Stimulated activated CD4-positive, alpha-beta T cell treated with anti-CD3 and anti-CD28 coated beads, TNF-alpha, amount 100 ng/mL, for 24 hours (primary cell): Measurements from ENCODE around the gene ETV4.

ENCODE experiments used
- DNase-seq, 3 experiments: peaks; one replicate each; pipeline ENCODE4 v3.0.0-alpha.2; 2020; ENCODE audit warnings: low read depth in 3 of 3

The ETV4 gene

GRCh38 chr17:43573579-43574321 is 27.6 kb upstream of the ETV4 start:
- DNase-seq = no peak

- DNase-seq = no peak
Observed at GRCh38 chr17:43572368-43572980, 26.3 kb upstream of the ETV4 start.

DNA sequence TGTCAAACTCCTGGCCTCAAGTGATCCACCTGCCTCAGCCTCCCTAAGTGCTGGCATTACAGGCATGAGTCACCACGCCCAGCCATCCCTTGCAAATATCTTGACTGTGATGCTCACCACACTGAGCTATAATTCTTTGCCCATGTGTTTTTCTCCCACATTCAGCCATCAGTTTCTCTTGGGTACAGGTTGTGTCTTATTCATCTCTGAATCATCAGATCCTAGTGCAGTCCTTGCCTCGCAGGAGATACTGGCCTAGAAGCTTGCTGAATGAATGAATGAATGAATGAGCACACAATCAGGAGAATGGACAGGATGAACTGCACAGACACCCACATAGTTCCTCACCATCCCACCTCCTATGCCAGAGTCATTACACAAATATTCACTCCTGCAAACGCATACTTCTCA is 24.4 kb upstream of the ETV4 start:
- DNase-seq = no peak

- no peak for DNase-seq
Observed at GRCh38 chr17:43568506-43569082, 22.5 kb upstream of the ETV4 start.

DNA sequence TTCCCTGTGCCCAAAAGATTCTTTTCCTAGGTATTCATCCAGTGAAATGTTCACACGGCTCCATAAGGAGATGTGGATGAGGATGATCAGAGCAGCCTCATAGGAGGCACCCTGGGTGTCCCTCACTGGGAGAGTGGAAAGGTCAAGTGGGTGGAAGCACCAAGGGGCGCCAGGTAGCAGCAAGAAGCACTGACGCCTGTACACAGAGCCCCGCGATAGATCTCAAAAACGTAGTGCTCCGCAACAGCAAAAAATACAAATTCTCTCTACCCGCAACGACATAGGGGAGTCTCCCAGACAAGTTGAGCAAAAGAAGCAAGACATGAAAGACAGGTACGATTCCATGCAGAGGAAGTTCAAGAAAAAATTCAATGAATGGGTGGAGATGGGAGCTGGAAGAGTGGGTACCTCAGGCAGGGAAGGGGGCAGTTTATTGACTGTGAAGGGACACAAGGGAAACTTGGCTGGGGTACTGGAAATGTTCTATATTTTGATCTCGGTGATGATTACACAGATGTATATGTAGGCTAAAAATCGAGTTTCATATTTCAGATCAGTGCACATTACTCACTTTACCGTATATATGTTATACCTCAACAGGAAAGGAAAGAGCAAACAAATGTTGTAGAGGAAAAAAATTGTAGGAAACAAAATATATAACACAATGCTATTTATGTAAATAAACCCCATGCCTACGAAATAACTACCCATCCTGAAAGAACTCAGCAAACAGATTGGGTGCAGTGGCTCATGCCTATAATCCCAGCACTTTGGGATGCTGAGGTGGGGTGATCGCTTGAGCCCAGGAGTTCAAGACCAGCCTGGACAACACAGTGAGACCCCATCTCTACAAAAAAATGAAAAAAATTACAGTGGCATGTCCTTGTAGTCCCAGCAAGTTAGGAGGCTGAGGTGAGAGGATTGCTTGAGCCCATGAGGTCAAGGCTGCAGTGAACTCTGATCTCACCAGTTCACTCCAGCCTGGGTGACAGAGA is 17.8 kb upstream of the ETV4 start:
- no peak for DNase-seq

DNA sequence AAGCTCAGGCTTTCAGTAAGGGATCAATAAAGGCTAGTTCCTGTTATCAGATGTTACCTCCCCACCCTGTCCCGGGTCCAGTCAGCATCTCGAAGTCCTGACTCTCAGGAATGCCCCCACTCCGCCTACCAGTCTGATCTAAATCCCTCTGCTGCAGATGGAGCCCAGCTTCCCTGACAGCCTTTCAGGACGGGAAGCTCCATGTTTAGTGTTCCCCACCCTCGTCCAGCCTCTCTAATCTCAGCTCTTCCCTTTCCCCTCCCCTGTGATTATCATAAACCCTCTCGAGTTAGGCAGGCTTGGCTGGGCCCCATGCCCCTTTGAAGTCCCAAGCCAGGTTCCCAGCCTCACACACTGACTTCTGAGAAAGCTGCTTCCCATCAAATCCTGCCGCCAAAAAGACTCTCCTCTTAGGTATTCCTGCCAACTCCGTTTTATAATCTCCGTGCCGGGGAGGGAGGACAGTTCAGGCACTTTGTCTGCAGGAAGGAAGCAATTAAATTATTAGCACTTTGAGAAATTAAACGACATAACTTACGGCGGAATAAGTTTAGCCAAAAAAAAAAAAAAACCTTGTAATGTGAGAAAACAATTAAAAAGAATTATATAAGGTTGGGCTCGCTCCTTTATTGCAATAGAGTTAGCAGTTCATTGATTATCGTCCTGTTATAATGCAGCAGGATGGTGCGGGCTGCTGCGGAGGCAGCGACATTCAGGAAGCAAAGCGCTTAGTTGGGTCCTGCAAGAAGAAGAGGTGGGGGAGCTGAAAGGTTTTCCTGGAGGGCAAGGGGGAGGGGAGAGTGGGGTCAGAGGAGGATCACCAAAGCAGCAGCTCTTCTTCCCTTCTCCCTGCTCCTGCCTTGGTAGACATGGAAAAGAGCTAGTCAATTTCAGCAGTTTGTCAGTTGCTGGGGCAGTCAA is 16.8 kb upstream of the ETV4 start:
- DNase-seq = no peak

GRCh38 chr17:43560461-43561427 is 14.6 kb upstream of the ETV4 start:
- DNase-seq = no peak

DNA sequence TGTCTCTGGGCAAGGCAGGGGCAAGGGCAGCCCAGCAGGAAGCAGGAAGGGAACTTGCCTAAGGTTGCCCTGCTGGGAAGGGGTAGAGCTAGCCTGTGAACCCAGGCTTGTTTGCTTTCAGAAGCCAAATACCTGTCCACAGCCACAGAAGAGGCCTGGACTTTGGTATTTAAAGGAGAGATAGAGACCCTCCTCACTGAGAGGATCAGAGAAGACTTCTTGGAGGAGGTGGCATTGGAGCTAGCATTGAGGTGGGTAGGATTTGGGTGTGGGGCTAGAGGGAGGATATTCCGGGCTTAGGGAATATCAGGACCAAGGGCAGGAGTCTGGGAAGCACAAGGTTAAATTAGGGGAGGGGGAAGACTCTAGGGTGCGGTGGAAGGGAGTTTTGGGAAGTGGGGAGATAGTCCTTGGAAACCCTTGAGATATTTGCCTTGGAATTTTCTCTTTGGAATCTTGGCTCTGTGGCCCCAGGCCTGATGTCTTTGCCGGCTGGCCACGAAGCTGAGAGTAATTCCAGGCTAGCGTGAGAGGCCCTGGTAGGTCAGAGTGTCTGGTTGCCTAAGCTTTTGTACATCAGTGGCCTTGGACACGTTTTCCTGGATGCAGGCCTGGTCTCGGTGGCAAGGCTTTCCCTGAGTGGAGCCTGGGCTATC is 13.1 kb upstream of the ETV4 start:
- DNase-seq = no peak

DNA sequence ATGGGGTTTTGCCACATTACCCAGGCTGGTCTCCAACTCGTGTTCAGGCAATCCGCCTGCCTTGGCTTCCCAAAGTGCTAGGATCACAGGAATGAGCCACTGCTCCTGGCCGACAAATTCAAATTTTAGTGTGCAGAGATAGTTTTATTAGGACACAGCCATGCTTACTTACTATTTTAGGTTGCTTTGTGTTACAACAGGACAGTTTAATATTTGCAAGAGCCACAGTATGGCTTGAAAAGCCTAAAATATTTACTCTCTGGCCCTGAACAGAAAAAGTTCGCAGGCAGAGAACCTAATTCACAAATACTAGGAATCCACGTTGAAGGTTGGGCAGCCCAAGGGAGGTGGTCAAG is 12.6 kb upstream of the ETV4 start:
- DNase-seq = no peak

DNA sequence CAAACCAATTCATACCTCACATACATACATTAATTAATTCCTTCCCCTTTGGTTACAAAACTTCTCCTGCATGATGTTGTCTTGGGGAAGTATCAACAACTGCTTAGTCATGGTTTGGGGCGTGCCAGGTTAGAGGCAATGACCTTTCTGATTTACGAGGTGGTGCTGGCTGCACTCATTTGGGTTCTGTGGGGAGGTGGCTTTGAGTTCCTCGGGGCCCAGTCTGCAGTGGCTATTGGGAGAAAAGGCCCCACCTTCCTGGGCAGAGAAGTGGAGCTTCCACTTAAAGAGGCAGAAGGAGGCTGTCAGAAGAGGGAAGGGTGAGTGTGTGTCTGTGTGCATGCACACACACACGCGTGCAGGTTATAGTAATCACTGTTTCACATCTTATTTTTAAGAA is 10.2 kb upstream of the ETV4 start:
- no peak for DNase-seq

- no peak for DNase-seq
Observed at GRCh38 chr17:43554857-43555256, 8.7 kb upstream of the ETV4 start.

DNA sequence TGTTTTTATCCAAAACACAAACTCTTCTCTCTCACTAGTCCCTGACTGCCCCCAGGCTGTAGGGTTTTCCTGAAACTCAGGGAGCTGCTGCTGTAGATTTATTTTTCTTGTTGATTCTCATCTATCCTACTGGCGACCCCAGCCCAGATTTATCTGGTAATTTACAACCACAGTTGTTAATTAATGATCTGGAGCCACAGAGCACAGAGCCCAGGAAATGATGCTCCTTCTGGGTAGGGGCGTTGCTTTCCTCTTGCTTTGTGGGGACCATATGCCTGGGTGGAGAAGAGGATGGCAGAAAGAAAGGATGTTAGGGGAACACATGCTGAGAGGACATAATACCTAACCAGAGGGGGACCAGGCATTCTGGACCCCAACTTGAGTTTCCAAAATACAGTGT is 7.4 kb upstream of the ETV4 start:
- DNase-seq = no peak

DNA sequence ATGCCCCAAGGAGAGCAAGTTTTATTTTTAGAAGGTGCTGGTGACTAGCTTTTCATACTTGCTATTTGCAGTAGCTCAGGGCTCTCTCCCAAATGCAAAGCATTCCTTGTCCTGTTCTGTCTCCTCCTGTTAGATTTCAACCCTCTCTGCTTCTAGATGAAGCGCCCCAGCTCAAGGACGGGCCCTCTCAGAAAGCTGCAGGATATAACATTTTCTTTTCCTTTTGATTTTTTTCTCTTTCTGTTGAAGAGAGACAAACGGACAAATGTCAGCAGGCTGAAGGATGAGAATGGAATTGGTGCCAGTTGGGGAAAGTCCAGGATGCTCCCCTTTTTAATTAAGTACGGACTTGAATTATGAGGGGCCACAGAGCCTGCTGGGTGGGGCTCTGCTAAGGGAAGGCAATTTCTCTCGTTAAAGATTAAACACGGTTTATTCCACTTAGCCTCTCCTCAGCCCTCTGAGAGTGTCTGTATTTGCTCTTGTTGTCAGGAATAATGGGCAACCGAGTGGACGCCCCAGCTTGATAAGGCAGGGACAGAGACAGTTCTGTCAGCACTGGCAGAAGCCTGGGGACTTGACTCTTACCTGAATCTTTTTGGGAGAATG is 6.2 kb upstream of the ETV4 start:
- no peak for DNase-seq

DNA sequence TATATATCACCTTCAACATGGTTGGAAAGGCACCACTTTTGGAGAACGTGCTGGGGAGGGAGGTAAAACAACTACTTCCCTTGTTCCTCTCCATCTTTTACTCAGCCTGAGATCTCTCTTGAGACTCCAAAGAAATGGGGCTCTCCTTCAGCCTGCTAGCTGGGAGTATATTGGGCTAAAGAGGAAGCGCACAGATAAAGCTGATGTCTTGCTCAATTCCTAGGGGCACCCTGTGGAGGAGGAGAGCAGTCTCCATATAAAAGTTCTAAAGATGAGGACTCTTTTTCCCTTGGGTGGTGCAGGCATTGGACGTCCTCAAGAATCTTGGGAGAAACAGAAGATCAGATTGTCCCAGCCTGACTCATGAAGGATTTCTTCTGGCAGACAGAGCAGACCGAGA is 4.6 kb upstream of the ETV4 start:
- DNase-seq = no peak

DNA sequence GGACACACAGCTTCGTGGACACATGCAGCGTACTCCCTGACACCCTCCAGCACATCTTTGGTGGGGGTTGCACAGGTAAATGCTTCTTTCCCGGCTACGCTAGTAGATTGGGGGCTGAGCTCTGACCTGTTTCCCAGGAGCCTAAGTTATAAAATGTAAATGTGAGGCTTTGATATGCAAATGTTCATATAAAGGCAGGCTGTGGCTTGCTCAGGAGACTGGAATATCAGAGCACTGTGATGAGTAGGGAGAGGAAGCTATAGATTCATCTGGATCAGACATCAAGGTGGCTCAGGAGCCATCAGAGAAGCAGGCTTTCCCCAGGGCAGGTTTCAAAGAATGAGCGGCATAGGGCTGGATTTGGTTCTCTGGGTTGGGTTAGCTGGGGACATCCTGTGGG is 3.4 kb upstream of the ETV4 start:
- no peak for DNase-seq

DNA sequence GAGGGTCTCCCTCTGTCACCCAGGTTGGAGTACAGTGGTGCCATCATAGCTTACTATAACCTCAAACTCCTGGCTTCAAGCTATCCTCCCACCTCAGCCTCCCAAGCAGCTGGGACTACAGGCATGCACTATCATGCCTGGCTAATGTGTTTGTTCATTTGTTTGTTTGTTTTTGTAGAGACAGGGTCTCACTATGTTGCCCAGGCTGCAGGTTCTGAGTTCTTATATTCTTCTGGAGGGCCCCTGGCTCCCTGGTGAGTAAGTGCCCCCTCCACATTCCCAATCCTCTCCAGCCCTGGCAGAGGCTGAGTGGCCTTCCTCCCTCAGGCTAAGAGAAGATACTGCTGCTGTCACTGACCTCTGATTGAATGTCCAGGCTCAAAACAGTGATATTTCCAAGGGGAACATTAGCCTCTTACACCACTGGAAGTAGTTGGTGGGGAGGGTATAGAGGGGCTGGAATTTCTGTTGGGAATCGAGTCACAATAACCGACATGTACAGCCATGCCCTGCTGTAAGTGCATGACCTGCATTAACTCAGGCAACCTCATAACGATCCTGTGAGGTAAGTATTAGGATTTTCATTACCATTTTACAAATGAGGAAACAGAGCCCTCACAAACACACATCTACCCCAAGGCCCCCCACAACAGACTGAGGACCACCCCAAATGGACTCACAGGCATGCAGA is 2.7 kb upstream of the ETV4 start:
- DNase-seq = no peak

- no peak for DNase-seq
Observed at GRCh38 chr17:43547659-43548256, 1.6 kb upstream of the ETV4 start.

GRCh38 chr17:43547189-43547550 is 1.0 kb upstream of the ETV4 start:
- no peak for DNase-seq
